ENCODE results near the gene ERO1B. TPM values are rescaled to one million over a fixed set of nuclear protein-coding genes. Genes with fewer than 3 reads are reported as not detected.

The ERO1B gene
- total RNA-seq, 2 experiments from 2014 or later, result 1.9 to 2.0 TPM

- CTCF ChIA-PET, result no interaction called here
- DNase-seq (no peak), ATAC-seq (no peak)
- Mint-ChIP-seq H3K9me3 (peaks cover 29% of the 10 kb centered on the region), H3K27ac (no peak overlapping the region), H3K4me3 (no peak overlapping the region), H3K36me3 (ENCODE audit: low read depth) (peaks cover 37% of the 10 kb centered on the region), H3K27me3 (no peaks in the 10 kb centered on the region), H3K4me1 (ENCODE audit: low read depth) (peaks cover 27% of the 10 kb centered on the region)
- no peak for TF ChIP-seq CTCF (IDR thresholded peaks at IDR 0.05)
- intact Hi-C loops (cut with micrococcal nuclease), result no loop called here
- POLR2A ChIA-PET, result no interaction called here
These were observed 23.6 kb downstream of the ERO1B start for GRCh38 chr1:236258114-236258622.

GRCh38 chr1:236257216-236257615 lies 24.5 kb downstream of the ERO1B start:
- Mint-ChIP-seq H3K27ac (no peak overlapping the region), H3K4me3 (no peak overlapping the region), H3K4me1 (ENCODE audit: low read depth) (peaks cover 27% of the 10 kb centered on the region), H3K9me3 (peaks cover 25% of the 10 kb centered on the region), H3K27me3 (no peaks in the 10 kb centered on the region), H3K36me3 (ENCODE audit: low read depth) (peaks cover 33% of the 10 kb centered on the region)
- ChIA-PET POLR2A (no interaction called here), CTCF (no interaction called here)
- TF ChIP-seq CTCF (IDR thresholded peaks at IDR 0.05), result no peak
- no peak for DNase-seq
- intact Hi-C loops (cut with micrococcal nuclease), result no loop called here
- no peak for ATAC-seq

- Mint-ChIP-seq H3K4me1 (ENCODE audit: low read depth) (peaks cover 4% of the 10 kb centered on the region), H3K27me3 (no peaks in the 10 kb centered on the region), H3K27ac (no peak overlapping the region), H3K36me3 (ENCODE audit: low read depth) (peaks cover 12% of the 10 kb centered on the region), H3K4me3 (no peak overlapping the region), H3K9me3 (peaks cover 12% of the 10 kb centered on the region)
- CTCF ChIA-PET, result no interaction called here
- no peak for ATAC-seq
- POLR2A ChIA-PET, result no interaction called here
- DNase-seq, result no peak
- no peak for TF ChIP-seq CTCF (IDR thresholded peaks at IDR 0.05)
- intact Hi-C loops (cut with micrococcal nuclease), result no loop called here
These were observed 27.7 kb downstream of the ERO1B start for GRCh38 chr1:236253918-236254637.

GRCh38 chr1:236253119-236253518 lies 28.6 kb downstream of the ERO1B start:
- CTCF ChIA-PET, result interaction anchor here (1.5 kb wide), 1 partner anchor 53 kb away, joined by 3 read pairs; no protein-coding TSS in a partner anchor

More at GRCh38 chr1:236253119-236253518, 28.6 kb downstream of the ERO1B start:
- intact Hi-C loops (cut with micrococcal nuclease), result no loop called here
- peaks cover 9% of the 10 kb centered on the region for H3K36me3 Mint-ChIP-seq (ENCODE audit: low read depth)
- POLR2A ChIA-PET, result no interaction called here
- TF ChIP-seq CTCF (IDR thresholded peaks at IDR 0.05), result no peak
- H3K4me1 Mint-ChIP-seq (ENCODE audit: low read depth), result peaks cover 2% of the 10 kb centered on the region
- DNase-seq (no peak), ATAC-seq (no peak)
- no peak overlapping the region for H3K4me3 Mint-ChIP-seq
- no peaks in the 10 kb centered on the region for H3K27me3 Mint-ChIP-seq
- H3K27ac Mint-ChIP-seq, result no peak overlapping the region
- peaks cover 9% of the 10 kb centered on the region for H3K9me3 Mint-ChIP-seq

All from activated CD8-positive, alpha-beta T cell treated with anti-CD3 and anti-CD28 coated beads for 36 hours (primary cell).